ENCODE results near the gene GAK. TPM values are rescaled to one million over a fixed set of nuclear protein-coding genes. Genes with fewer than 3 reads are reported as not detected.
"Not testable (repeated sequence)": the region's sequence is repeated elsewhere in the genome, so short reads cannot be mapped to it uniquely, and the experiment has no call there.

GAK gene
- total RNA-seq, 2 experiments from 2014 or later, result 155 to 163 TPM

DNA sequence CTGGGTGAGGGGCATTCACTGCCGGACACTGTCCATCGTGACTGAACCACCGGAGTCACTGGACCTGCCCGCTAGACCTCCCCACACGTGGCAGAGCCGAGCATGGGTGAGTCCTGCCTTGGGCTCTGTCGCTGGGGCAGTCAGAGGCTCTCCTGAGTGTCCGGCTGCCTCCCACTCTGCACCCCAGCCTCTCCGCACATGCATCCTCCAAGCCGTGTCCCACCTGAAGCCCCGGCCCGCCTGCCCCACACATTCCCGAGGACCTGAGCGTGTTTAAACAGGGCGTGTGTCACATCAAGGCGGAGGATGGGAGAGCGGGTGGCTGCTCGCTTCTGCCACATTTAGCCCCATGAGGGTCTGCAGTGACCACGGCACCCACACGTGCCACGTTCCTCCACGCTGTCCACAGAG, 110.9 kb downstream of the GAK start:
- DNase-seq (no peak), ATAC-seq (no peak)
- CTCF ChIA-PET, result no interaction called here
- POLR2A ChIA-PET, result no interaction called here
- H3K27ac Mint-ChIP-seq, result no peak overlapping the region
- H3K4me3 Mint-ChIP-seq, result no peak overlapping the region
- peaks cover 12% of the 10 kb centered on the region for H3K27me3 Mint-ChIP-seq (ENCODE audit: low read depth)
- no peaks in the 10 kb centered on the region for H3K36me3 Mint-ChIP-seq (ENCODE audit: low read depth)
- H3K4me1 Mint-ChIP-seq (ENCODE audit: low read depth), result peaks cover 2% of the 10 kb centered on the region
- no peaks in the 10 kb centered on the region for H3K9me3 Mint-ChIP-seq (ENCODE audit: insufficient read depth)

DNA sequence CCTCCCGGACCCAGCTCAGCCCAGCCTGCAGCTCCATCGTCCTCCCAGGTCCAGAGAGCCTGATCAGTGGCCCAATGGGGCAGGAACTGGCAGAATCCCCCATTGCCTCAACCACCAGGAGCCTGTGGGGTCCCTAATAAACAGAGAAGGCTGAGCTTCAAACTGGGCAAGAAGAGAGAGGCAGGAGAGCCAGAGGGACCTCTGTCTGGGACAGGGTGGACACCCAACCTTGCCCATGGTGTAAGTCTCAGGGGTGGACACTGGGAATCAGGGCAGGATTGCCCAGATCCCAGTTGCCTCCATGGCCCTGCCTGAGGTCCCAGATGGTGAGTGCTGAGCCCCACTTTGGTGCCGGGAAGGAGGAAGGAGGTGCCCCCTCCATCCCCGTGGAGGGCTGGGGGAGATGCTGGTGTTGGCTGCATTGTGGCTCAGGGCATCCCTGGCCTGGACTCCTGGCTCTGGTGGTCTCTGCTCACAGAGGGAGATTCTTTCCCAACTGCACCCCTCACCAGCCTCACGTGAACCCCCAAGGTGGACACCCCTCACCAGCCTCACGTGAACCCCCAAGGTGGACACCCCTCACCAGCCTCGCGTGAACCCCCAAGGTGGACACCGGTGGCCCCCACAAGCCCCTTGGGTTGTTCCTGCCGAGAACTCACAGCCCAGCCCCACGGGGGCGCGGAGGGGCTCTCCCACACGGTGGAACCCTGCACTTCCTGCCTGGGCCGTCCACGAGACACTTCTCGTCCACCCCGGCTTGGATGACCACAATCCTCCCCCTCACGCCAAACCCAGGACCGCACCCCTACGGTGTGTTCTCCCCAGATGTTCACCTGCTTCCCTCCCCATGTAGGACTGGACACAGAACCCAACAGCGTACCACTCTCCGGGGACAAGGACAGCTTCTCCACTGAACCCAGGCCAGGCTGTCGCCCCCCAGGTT, 111.6 kb downstream of the GAK start:
- peaks cover 2% of the 10 kb centered on the region for H3K4me1 Mint-ChIP-seq (ENCODE audit: low read depth)
- H3K9me3 Mint-ChIP-seq (ENCODE audit: insufficient read depth), result no peaks in the 10 kb centered on the region
- no peak overlapping the region for H3K4me3 Mint-ChIP-seq
- peaks cover 17% of the 10 kb centered on the region for H3K27me3 Mint-ChIP-seq (ENCODE audit: low read depth)
- POLR2A ChIA-PET, result no interaction called here
- CTCF ChIA-PET, result no interaction called here
- H3K36me3 Mint-ChIP-seq (ENCODE audit: low read depth), result no peaks in the 10 kb centered on the region
- ATAC-seq, result no peak
- H3K27ac Mint-ChIP-seq, result no peak overlapping the region
- no peak for DNase-seq

DNA sequence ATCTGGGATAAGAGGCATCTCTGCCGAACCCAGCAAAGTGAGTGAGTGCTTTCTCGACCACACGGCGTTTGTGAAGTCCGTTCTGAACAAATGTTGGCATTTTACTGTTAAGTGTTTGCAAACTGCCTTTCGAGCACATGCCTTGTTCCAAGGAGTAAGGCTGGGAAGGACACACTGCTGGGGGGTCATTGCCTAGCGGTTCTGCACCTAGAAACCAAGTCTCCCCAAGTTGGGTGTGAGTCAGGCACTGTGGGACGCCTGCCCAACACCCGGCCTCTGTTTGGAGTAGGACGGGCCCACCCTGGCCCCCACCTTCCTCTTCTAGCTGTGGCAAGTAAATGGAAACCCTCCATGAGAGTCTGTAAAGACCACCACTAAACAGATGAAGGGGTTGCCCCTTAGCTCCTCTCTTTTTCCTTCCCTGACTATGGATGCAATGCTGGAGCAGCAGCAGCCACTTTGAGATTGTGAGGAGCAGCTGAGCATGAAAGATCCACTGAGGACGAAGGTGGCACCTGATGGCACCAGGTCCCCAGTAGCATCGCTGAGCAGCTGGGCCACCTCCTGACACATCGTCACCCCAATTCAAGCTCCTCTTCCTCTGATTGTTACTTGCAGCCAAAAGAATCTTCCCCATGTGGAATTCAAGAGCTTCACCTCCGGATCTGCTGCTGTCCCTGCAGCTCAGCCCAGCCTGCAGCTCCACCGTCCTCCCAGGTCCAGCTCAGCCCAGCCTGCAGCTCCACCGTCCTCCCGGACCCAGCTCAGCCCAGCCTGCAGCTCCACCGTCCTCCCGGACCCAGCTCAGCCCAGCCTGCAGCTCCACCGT, 112.5 kb downstream of the GAK start:
- Mint-ChIP-seq H3K4me3 (no peak overlapping the region), H3K4me1 (ENCODE audit: low read depth) (no peaks in the 10 kb centered on the region), H3K27ac (no peak overlapping the region), H3K27me3 (ENCODE audit: low read depth) (peaks cover 22% of the 10 kb centered on the region), H3K36me3 (ENCODE audit: low read depth) (no peaks in the 10 kb centered on the region), H3K9me3 (ENCODE audit: insufficient read depth) (no peaks in the 10 kb centered on the region)
- ChIA-PET POLR2A (no interaction called here), CTCF (no interaction called here)
- DNase-seq, result no peak
- ATAC-seq, result no peak

DNA sequence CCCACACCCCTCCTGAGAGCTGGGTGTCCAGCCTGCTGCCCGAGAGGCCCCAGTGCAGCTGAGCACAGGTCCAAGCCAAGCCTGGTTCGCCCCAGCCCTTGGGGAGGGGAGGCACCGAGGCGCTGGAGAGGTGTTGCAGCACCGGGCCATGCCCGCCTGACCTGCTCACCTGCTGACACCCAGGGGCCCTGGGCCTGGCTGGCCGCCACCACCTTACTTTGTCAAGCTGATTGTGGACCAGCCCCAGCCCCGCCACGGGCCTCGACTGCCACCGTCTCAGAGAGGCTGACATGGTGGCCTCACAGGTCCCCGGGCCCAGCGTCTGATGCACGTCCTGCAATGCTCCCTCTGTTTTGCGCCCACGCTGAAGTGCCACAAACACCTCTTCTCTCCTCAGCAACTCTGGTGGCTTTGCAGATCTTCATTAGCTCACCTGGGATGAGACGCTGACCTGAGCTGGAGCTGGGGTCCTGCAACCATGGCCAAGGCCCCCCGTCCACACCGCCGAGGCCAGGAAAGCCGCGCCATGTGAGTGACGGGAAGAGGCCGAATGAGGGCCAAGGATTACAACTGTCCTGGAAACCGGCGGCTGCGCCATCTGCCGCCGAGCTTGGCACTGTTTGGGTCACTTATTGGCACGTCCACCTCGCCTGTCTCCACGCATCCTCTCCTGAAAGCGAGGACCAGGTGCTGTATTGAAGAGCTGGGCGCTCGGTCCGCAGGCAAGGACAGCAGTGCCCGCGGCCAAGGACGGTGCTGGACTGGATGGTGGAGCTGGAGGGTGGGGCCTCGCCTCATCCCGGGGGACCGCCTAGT, 113.8 kb downstream of the GAK start:
- POLR2A ChIA-PET, result no interaction called here
- Mint-ChIP-seq H3K4me1 (ENCODE audit: low read depth) (no peaks in the 10 kb centered on the region), H3K27me3 (ENCODE audit: low read depth) (peaks cover 32% of the 10 kb centered on the region), H3K9me3 (ENCODE audit: insufficient read depth) (no peaks in the 10 kb centered on the region), H3K27ac (no peak overlapping the region), H3K4me3 (no peak overlapping the region), H3K36me3 (ENCODE audit: low read depth) (no peaks in the 10 kb centered on the region)
- DNase-seq (no peak), ATAC-seq (no peak)
- CTCF ChIA-PET, result no interaction called here

DNA sequence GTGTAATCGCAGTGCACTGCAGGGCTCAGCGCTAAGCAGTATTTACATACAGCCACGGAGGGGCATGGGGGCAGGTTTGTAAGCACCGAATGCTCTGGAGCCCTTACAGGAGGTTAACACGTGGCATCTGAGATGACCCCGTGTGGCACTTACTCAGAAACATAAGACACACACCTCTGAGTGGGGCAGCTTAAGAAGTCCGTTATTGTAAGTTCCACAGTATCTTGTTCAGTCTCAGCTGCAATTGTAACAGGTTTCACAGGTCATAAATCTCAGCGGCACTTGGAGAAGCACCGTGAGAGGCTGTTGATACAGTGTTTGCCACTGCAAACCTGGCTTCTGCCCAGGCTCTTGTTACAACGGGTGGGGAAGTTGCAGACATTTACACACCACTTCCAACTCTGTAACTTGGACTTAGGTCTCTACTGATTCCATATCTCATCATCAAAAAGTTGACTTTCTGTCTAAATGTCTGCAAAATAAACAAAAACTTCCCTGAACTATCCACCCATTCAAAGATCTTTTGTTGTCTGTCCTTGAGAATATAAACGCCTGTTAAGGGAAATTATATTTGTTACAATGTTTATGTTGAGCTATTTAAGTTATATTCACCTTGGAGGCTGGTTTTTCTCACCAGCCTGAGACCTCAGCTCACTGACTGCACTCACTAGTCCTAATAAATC, 116.5 kb downstream of the GAK start:
- Mint-ChIP-seq H3K27me3 (ENCODE audit: low read depth) (peaks cover 41% of the 10 kb centered on the region), H3K4me1 (ENCODE audit: low read depth) (no peaks in the 10 kb centered on the region), H3K9me3 (ENCODE audit: insufficient read depth) (no peaks in the 10 kb centered on the region), H3K4me3 (no peak overlapping the region), H3K36me3 (ENCODE audit: low read depth) (no peaks in the 10 kb centered on the region), H3K27ac (no peak overlapping the region)
- ChIA-PET CTCF (no interaction called here), POLR2A (interaction anchor here (0.7 to 0.9 kb wide), 2 partner anchors 35 to 369 kb away, joined by 3 read pairs; no protein-coding TSS in a partner anchor)
- DNase-seq (no peak), ATAC-seq (no peak)

DNA sequence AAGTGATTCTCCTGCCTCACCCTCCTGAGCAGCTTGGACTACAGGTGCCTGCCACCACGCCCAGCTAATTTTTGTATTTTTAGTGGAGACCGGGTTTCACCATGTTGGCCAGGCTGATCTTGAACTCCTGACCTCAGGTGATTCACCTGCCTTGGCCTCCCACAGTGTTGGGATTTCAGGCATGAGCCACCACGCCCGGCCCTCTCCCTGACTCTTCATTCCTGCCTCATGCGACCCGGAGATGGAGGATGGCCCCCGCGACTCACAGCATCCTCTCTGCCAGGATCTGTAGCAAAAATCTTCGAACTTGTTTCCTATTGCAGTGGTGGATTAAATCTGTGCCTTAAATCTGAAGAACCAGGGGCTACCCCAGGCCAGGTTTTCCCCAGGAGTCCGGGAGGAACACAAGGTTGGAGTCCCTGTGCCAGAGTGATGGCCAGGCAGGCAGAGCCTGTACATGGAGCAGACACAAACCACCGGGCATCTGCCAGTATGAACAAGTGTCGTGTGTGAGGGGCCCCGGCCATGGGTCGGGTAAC, 117.7 kb downstream of the GAK start:
- Mint-ChIP-seq H3K4me3 (no peak overlapping the region), H3K27me3 (ENCODE audit: low read depth) (peaks cover 41% of the 10 kb centered on the region), H3K36me3 (ENCODE audit: low read depth) (no peaks in the 10 kb centered on the region), H3K27ac (no peak overlapping the region), H3K4me1 (ENCODE audit: low read depth) (no peaks in the 10 kb centered on the region), H3K9me3 (ENCODE audit: insufficient read depth) (no peaks in the 10 kb centered on the region)
- ATAC-seq (no peak), DNase-seq (no peak)
- ChIA-PET CTCF (interaction anchor here (1.1 kb wide), 1 partner anchor 19 kb away, joined by 3 read pairs; no protein-coding TSS in a partner anchor), POLR2A (interaction anchor here (0.6 kb wide), 1 partner anchor 390 kb away, joined by 4 read pairs; no protein-coding TSS in a partner anchor)

DNA sequence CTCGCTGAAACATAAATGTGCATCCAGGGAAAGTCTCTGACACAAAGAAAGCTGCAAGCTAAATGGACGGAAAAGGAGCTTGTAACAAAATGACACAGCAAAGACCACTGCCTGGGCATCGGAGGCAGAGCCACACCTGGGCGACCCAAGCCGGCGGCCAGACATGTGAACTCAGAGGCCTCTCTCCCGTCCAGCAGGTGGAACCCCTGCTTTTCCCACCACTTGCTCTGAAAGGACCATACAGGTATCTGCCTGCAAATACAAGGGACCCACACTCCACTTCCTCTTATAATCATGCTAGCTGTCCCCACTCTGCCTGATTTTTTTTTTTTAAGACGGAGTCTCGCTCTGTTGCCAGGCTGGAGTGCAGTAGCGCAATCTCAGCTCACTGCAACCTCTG, 118.2 kb downstream of the GAK start:
- H3K4me3 Mint-ChIP-seq, result no peak overlapping the region
- POLR2A ChIA-PET, result interaction anchor here (0.6 kb wide), 1 partner anchor 390 kb away, joined by 4 read pairs; no protein-coding TSS in a partner anchor
- CTCF ChIA-PET, result interaction anchor here (1.1 kb wide), 1 partner anchor 19 kb away, joined by 3 read pairs; no protein-coding TSS in a partner anchor
- no peak overlapping the region for H3K27ac Mint-ChIP-seq
- H3K27me3 Mint-ChIP-seq (ENCODE audit: low read depth), result peaks cover 41% of the 10 kb centered on the region
- H3K9me3 Mint-ChIP-seq (ENCODE audit: insufficient read depth), result no peaks in the 10 kb centered on the region
- DNase-seq (no peak), ATAC-seq (no peak)
- H3K4me1 Mint-ChIP-seq (ENCODE audit: low read depth), result no peaks in the 10 kb centered on the region
- H3K36me3 Mint-ChIP-seq (ENCODE audit: low read depth), result no peaks in the 10 kb centered on the region

DNA sequence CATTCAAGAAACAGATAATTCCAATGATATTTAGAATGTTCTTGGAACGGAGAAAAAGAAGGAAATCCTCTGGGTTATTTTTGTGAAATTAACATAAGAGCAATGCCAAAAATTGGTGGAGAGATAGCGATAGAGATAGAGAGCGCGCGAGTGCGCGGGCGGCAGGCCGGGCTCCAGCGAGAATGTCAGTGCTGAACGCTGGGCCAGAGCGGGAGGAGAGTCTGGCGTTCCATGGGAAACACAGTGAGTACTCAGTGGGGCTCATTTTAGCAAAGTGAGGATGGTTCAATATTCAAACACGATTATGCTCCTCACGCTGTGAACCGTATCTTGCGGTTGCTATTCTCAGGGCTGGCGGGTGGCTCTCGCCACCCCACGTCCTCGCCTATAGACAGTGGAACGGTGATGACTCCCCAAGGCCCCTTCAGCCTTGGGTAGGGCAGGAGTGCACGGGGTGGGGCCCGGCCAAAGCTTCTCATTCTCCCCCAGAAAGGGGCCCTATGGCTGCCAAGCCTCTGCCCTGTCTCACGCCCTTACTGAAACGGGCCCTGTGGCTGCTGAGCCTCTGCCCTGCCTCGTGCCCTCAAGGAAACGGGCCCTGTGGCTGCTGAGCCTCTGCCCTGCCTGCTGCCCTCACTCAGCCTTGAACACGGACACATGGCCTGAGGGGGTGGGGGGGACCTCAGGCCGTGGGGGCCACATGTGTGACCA, 123.1 kb downstream of the GAK start:
- DNase-seq (no peak), ATAC-seq (no peak)
- Mint-ChIP-seq H3K36me3 (ENCODE audit: low read depth) (no peaks in the 10 kb centered on the region), H3K27me3 (ENCODE audit: low read depth) (peaks cover 37% of the 10 kb centered on the region), H3K4me3 (no peak overlapping the region), H3K9me3 (ENCODE audit: insufficient read depth) (no peaks in the 10 kb centered on the region), H3K27ac (no peak overlapping the region), H3K4me1 (ENCODE audit: low read depth) (no peaks in the 10 kb centered on the region)
- POLR2A ChIA-PET, result no interaction called here
- CTCF ChIA-PET, result no interaction called here

DNA sequence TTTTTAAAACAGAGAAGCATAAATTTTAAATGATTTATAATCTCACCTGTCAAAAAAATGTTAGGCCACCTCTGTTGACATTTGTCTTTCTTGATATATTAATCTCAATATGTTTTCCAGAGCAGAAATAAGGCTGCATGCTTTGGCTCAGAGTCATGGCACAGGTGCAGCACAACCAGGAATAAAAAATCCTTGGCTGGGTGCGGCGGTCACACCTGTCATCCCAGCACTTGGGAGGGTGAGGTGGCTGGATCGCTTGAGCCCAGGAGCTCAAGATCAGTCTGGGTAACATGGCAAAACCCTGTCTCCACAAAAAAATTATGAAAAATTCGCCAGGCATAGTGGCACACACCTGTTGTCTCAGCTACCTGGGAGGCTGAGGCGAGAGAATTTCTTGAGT, 124.3 kb downstream of the GAK start:
- no peak overlapping the region for H3K4me3 Mint-ChIP-seq
- no peak overlapping the region for H3K27ac Mint-ChIP-seq
- no peaks in the 10 kb centered on the region for H3K36me3 Mint-ChIP-seq (ENCODE audit: low read depth)
- POLR2A ChIA-PET, result no interaction called here
- no peaks in the 10 kb centered on the region for H3K9me3 Mint-ChIP-seq (ENCODE audit: insufficient read depth)
- H3K4me1 Mint-ChIP-seq (ENCODE audit: low read depth), result no peaks in the 10 kb centered on the region
- DNase-seq (no peak), ATAC-seq (no peak)
- CTCF ChIA-PET, result no interaction called here
- peaks cover 28% of the 10 kb centered on the region for H3K27me3 Mint-ChIP-seq (ENCODE audit: low read depth)

DNA sequence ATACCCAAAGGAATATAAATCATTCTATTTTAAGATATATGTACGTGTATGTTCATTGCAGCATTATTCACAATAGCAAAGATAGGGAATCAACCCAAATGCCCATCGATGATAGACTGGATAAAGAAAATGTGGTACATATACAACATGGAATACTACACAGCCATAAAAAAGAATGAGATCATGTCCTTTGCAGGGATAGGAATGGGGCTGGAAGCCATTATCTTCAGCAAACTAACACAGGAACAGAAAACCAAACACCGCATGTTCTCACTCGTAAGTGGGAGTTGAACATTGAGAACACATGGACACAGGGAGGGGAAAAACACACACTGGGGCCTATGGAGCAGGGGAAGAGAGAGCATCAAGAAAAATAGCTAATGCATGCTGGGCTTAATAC, 125.1 kb downstream of the GAK start:
- H3K4me1 Mint-ChIP-seq (ENCODE audit: low read depth); H3K27ac Mint-ChIP-seq; CTCF ChIA-PET; H3K36me3 Mint-ChIP-seq (ENCODE audit: low read depth); H3K4me3 Mint-ChIP-seq; ATAC-seq; DNase-seq; H3K9me3 Mint-ChIP-seq (ENCODE audit: insufficient read depth); POLR2A ChIA-PET: not testable (repeated sequence)
- H3K27me3 Mint-ChIP-seq (ENCODE audit: low read depth), result peaks cover 22% of the 10 kb centered on the region

All from activated CD8-positive, alpha-beta T cell treated with anti-CD3 and anti-CD28 coated beads, Interleukin-2, amount 10 ng/mL, durations not matched to agents 7 days and 5 days (primary cell).